ES-I3 (cell line): Measurements from ENCODE around the gene FIP1L1.
"Not testable (repeated sequence)": the region's sequence is repeated elsewhere in the genome, so short reads cannot be mapped to it uniquely, and the experiment has no call there.

ENCODE experiments used
- H3K36me3 ChIP-seq: 2 replicates; pipeline ENCODE4 v1.6.1; 2013; ENCODE audit warnings: mild to moderate bottlenecking, low read length, control low read depth, moderate library complexity; ENCODE audit not compliant: insufficient read depth
- H3K4me1 ChIP-seq: 2 replicates; pipeline ENCODE4 v1.6.1; 2013; ENCODE audit warnings: mild to moderate bottlenecking, control low read depth, low read length; ENCODE audit not compliant: insufficient read depth
- H3K9ac ChIP-seq: 2 replicates; pipeline ENCODE4 v1.6.1; 2013; ENCODE audit warnings: low read depth, mild to moderate bottlenecking, low read length, moderate library complexity
- H3K9me3 ChIP-seq: 2 replicates; pipeline ENCODE4 v1.6.1; 2013; ENCODE audit warnings: mild to moderate bottlenecking, low read length, moderate library complexity; ENCODE audit not compliant: control insufficient read depth, insufficient read depth

Gene FIP1L1

DNA sequence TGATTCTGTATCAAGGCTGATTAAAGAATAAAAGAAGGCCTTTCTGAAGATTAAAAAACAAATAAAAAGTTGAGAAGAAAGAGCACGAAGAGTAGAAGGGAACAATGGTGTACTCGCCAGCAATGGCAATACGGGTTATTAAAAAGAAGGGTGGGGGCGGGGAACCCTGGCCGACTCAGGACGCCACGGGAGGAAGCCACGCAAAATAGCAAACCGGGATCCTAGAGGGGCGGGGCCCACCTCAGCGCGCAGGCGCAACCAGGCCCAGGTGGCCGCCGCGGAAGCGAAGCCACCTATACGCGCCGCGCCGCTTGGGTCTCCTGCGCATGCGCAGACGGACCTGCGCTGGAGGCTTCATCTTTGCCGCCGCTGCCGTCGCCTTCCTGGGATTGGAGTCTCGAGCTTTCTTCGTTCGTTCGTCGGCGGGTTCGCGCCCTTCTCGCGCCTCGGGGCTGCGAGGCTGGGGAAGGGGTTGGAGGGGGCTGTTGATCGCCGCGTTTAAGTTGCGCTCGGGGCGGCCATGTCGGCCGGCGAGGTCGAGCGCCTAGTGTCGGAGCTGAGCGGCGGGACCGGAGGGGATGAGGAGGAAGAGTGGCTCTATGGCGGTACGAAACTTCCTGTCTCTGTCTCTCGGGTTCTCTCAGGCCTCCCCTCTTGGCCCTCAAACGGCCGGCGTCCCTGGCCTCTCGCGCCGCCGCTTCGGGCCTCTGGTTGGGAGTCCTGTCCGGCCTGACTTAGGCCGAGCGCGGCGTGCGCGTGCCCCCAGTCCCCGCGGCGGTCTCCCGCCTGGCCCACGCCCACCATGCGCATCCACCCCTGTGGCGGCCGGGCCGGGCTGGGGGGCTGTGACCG, at the start of gene FIP1L1:
FIP1L1 (plus strand) TSS at position 323 of the 852 bp plus-strand sequence; CDS start at position 521, 198 bp downstream.
- Histone ChIP-seq H3K4me1 (no peaks in the 10 kb centered on the region), H3K9ac (peak within 1 kb of the TSS; percentile 91), H3K36me3 (no peaks in the 10 kb centered on the region), H3K9me3 (no peaks in the 10 kb centered on the region)

DNA sequence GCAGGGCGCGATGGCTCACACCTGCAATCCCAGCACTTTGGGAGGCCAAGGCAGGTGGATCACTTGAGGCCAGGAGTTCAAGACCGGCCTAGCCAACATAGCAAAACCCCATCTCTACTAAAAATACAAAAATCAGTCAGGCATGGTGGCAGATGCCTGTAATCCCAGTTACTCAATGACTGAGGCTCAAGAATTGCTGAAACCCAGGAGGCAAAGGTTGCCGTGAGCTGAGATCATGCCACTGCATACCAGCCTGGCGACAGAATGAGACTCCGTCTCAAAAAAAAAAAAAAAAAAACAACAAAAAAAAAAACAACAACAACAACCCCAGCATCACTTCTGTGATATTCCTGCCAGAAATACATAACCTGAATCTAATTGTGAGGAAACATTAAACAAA, 42.5 kb upstream of the FIP1L1 start:
- H3K4me1 ChIP-seq, H3K9ac ChIP-seq, H3K9me3 ChIP-seq, H3K36me3 ChIP-seq: not testable (repeated sequence)

DNA sequence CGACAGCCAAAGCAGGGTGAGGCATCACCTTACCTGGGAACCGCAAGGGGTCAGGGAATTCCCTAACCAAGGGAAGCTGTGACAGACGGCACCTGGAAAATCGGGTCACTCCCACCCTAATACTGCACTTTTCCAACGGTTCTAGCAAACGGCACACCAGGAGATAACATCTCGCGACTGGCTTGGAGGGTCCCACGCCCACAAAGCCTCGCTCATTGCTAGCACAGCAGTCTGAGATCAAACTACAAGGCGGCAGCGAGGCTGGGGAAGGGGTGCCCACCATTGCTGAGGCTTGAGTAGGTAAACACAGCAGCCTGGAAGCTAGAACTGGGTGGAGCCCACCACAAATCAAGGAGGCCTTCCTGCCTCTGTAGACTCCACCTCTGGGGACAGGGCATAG, 37.3 kb upstream of the FIP1L1 start:
- H3K9ac ChIP-seq, H3K4me1 ChIP-seq, H3K9me3 ChIP-seq, H3K36me3 ChIP-seq: not testable (repeated sequence)

GRCh38 chr4:53346392-53346791, 31.0 kb upstream of the FIP1L1 start:
- H3K9me3 ChIP-seq, H3K9ac ChIP-seq, H3K4me1 ChIP-seq, H3K36me3 ChIP-seq: not testable (repeated sequence)

DNA sequence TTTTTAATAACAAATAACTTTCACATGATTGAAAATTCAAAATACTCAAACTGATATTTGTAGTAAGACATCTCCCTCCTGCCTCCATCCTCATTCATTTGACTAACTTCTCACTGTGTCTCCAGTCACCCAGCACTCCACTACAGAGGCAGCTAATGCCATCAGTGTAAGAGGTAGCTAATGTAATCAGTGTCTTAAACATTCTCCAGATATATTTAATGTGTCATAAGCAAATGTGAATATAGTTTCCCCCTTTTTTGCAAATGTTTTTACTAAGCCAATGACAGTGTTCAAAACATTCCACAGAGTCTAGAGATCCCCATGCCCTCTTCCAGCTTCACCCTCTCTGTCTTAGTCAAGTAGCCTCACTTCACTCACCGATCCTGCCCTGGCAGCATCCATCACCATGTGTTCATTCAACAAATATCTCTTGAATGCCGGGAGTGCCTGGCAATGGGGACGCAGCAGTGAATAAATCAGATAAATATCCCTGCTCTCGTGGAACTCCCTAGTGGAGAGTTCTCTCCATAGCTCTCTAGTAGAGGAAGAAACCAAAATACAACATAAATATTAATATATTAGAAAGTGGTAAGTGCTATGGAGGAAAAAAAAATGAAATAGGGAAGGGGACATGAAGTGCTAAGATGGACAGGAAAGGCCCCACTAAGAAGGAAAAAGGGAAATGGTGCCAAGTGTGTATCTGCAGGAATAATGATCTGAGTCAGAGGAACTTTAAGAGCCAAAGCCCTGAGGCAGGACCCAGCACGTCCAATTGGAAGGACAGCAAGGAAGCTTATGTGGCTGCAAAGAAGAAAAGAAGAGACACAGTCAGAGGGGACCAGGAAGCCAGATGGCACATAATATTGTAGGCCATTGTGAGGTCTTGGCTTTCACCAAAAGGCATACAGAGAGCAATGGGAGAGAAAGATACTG, 30.3 kb upstream of the FIP1L1 start:
- H3K9me3 ChIP-seq, result no peaks in the 10 kb centered on the region
- no peaks in the 10 kb centered on the region for H3K4me1 ChIP-seq
- H3K9ac ChIP-seq, result no peak overlapping the region
- no peaks in the 10 kb centered on the region for H3K36me3 ChIP-seq

DNA sequence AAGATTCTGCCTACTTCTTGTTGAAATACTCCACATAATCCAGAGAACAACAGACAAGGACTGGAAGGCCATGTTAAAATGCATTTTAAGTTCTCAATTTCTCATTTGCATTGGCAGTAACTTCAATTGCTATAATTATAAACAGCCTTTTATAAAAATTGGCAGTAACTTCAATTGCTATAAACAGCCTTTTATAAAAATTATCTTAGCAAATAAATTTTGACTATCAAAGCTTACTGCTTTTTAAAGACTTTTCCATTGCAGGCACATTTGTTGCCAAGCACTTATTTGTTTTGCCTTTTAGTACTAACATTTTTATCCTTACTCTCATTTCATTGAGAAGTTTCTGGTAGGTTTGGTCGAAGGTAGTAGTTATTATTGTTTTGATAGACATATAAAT, 29.4 kb upstream of the FIP1L1 start:
- Histone ChIP-seq H3K9me3 (no peaks in the 10 kb centered on the region), H3K9ac (no peak overlapping the region), H3K4me1 (no peaks in the 10 kb centered on the region), H3K36me3 (no peaks in the 10 kb centered on the region)

- Histone ChIP-seq H3K36me3 (no peaks in the 10 kb centered on the region), H3K4me1 (no peaks in the 10 kb centered on the region), H3K9ac (no peak overlapping the region), H3K9me3 (no peaks in the 10 kb centered on the region)
Measured at GRCh38 chr4:53349091-53349491, 28.4 kb upstream of the FIP1L1 start.

DNA sequence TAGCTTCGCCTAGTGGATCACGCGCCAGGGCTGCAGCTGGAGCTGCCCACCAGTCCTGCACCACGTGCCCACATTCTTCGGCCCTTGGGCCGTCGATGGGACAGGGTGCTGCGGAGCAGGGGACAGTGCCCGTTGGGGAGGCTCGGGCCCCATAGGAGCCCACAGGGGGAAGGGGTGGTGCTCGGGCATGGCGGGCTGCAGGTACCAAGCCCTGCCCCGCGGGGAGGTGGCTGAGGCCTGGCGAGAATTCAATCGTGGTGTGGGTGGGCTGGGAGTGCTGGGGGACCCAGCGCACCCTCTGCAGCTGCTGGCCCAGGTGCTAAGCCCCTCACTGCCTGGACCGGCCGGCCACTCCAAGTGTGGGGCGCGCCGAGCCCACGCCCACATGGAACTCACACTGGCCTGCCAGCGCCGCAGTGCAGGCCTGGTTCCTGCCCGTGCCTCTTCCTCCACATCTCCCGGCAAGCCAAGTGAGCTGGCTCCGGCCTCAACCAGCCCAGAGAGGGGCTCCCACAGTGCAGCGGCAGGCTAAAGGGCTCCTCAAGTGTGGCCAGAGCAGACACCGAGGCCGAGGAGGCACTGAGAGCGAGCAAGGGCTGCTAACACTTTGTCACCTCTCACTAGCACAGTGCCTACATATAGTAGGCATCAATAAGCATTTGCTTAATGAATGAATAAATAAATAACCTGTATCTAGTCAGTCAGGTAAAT, 23.3 kb upstream of the FIP1L1 start:
- no peaks in the 10 kb centered on the region for H3K36me3 ChIP-seq
- peaks cover 3% of the 10 kb centered on the region; the same call in 1 of the 2 replicates for H3K9me3 ChIP-seq
- no peak overlapping the region for H3K9ac ChIP-seq
- H3K4me1 ChIP-seq, result no peaks in the 10 kb centered on the region

DNA sequence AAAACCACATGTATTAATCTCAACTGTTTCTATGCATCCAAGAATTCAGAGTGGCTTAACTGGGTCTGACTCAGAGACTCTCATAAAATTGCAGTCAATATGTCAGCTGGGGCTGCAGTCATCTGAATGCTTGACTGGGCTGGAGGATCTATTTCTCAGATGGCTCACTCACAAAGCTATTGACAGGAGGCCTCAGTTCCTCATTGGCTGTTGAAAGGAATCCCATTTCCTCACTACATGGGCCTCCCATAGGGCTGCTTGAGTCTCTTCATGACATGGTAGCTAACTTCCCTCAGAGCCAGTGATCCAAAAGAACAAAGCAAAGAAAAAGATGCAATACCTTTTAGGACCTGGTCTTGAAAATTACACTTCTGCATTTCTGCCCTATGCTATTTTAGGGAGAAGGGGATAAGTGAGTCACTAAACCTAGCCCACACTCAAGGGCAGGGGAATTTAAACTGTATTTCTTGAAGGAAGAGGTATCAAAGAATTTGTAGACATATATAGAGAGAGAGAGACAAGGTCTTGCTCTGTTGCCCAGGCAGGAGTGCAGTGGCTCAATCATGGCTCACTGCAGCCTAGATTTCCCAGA, 21.4 kb upstream of the FIP1L1 start:
- Histone ChIP-seq H3K4me1 (no peaks in the 10 kb centered on the region), H3K9ac (no peak overlapping the region), H3K9me3 (peaks cover 3% of the 10 kb centered on the region; the same call in 1 of the 2 replicates), H3K36me3 (no peaks in the 10 kb centered on the region)

GRCh38 chr4:53361451-53361850, 16.0 kb upstream of the FIP1L1 start:
- H3K4me1 ChIP-seq, result no peaks in the 10 kb centered on the region
- no peaks in the 10 kb centered on the region for H3K36me3 ChIP-seq
- no peaks in the 10 kb centered on the region for H3K9me3 ChIP-seq
- H3K9ac ChIP-seq, result no peak overlapping the region

DNA sequence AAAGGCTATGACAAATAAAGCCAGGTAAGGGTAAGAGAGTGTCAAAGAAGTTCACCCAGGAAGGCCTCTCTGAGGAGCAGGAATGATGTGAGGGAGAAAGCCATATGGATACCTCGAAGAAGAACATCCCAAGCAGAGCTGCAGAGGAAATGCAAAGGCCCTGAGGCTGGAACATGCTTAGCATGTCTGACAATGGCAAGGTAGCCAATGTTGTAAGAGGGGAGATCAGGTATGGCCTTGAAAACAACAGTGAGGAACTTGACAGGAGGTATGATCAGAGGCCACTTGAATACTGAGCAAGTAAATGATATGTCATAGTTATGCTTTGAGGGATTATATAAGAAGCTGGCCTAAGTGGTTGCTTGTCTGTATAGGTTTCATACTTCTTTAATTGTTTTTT, 15.3 kb upstream of the FIP1L1 start:
- Histone ChIP-seq H3K4me1 (no peaks in the 10 kb centered on the region), H3K9me3 (no peaks in the 10 kb centered on the region), H3K9ac (no peak overlapping the region), H3K36me3 (no peaks in the 10 kb centered on the region)

DNA sequence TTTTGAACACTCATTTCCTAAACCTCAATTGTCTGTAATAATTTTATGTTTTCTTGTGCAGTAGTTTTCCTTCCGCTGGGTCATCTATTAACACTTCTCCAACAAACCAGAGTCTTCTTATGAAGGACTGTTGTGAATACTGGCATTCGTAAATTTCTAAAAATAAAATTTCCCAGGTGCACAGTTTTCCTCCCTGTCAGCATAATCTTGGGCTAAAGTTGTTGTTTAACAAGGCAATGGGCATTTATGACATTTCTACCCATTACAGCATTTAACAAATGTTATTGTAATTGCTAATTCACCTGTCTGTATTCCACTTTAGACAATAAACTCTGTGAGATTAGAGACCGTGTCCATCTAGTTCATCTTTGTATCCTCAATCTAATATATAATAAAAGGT, 12.8 kb upstream of the FIP1L1 start:
- no peaks in the 10 kb centered on the region for H3K9me3 ChIP-seq
- H3K9ac ChIP-seq, result peak overlapping the region; percentile 63; the same call in 1 of the 2 replicates
- no peaks in the 10 kb centered on the region for H3K4me1 ChIP-seq
- H3K36me3 ChIP-seq, result no peaks in the 10 kb centered on the region

GRCh38 chr4:53365121-53365485, 12.3 kb upstream of the FIP1L1 start:
- Histone ChIP-seq H3K4me1 (no peaks in the 10 kb centered on the region), H3K9ac (peak overlapping the region; percentile 63; the same call in 1 of the 2 replicates), H3K9me3 (no peaks in the 10 kb centered on the region)

More at GRCh38 chr4:53365121-53365485, 12.3 kb upstream of the FIP1L1 start:
- no peaks in the 10 kb centered on the region for H3K36me3 ChIP-seq
